CD4-positive, alpha-beta T cell treated with Interleukin-2 at 100 ng/mL for 4 hours (primary cell): ENCODE measurements around the gene AUNIP.

Experiments
- DNase-seq: peaks from one replicate; pipeline ENCODE4 v3.0.0-alpha.2; 2020; ENCODE audit warnings: low spot score

AUNIP gene

GRCh38 chr1:25794325-25794724 is 64.9 kb downstream of the AUNIP start:
- no peak for DNase-seq

GRCh38 chr1:25793585-25794170 is 65.6 kb downstream of the AUNIP start:
- no peak for DNase-seq

GRCh38 chr1:25792115-25792514 is 67.1 kb downstream of the AUNIP start:
- DNase-seq = no peak

GRCh38 chr1:25790472-25790871 is 68.8 kb downstream of the AUNIP start:
- no peak for DNase-seq

GRCh38 chr1:25787760-25788166 is 71.5 kb downstream of the AUNIP start:
- no peak for DNase-seq

DNA sequence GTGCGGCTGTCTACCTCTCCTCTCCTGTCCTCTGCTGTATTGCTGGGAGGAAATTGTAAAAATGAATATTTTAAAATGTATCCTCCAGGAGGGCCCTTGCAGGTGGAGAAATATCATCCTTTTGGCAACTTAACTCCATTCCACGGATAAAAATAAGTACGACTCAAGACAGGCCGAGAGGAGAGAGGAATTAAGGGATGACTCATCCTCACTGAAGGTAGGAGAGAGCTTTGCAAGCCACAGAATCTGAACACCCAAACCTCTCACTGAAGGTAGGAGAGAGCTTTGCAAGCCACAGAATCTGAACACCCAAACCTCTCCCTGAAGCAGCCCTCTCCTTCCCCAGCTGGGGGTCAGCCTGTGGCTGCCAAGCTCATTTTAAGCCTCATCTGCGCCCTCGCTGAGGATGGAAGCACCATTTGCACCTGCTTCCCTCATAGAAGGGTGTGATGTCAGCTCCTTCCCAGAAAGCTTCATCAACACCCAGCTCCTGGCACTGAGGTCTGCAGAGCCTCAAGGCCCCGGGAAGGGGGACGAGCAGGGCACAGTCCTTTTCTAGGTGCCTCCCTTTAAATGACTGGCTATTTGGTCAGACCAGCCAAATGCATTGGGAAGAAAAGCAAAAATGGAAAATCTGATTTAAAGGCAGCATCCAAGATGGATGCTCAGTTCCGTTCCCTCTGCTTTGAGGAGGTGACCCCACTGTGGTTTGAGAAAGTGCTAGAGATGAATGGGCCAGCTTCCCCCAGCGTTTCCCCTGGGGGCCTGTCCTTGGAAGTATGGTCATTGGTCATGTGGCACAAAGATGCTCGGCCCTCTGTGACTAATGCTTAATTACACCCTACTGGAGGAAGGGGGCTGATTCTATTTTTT is 72.1 kb downstream of the AUNIP start:
- DNase-seq = no peak

DNA sequence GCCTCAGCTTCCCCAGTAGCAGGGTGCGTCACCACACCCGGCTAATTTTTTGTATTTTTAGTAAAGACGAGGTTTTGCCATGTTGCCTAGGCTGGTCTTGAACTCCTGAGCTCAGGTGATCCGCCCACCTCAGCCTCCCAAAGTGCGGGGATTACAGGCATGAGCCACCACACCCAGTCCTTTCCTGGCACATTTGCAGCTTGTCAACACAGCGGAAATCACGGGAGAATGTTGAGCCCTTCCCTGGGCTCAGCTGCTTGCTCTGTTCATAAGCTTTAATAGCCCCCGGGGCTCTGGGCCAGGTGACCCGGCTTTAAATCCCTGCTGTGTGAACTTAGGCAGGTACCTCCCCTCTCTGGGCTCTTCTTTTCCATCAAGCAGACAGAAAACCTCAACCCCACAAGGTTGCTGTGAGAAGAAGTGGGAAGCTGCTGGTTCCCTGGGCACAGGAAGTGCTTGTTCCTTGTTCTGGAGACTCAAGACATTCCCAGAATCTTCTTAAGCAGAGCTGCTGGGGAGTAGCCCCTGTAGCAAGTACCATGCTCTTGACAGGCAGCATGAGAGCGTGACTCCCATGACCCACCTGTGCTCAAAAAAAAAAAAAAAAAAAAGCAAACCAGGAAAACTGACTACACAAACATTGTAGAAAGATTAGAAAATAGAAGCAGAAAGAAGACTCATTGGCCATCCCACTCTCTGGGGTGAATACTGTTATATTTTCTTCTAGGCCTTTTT is 73.8 kb downstream of the AUNIP start:
- no peak for DNase-seq

DNA sequence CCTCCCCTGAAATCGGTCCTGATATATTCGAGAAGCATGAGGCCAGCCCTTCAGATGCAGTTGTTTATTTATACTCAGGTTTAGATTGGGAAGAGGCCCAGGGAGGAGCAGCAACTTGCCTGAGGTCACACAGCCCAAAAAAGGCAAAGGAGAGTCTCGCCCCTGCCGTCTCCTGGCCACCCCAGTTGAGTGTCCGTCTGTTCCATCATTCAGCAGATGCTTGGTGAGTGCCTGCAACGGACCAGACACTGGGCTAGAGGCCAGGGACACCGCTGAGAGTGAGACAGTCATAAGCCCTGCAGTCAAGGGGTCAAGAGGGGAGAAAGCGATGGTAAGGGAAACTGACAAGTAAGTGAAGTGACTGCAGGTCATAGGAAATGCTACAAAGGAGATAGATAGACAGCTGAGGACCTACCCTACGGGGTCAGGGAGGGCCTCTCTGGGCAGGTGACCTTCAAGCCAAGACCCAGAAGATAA is 74.6 kb downstream of the AUNIP start:
- DNase-seq = no peak
